Central memory CD4-positive, alpha-beta T cell (primary cell): ENCODE data around the gene MRPL33.

Experiments used
- DNase-seq: peaks from one replicate; pipeline ENCODE4 v3.0.0; 2022

Gene MRPL33

DNA sequence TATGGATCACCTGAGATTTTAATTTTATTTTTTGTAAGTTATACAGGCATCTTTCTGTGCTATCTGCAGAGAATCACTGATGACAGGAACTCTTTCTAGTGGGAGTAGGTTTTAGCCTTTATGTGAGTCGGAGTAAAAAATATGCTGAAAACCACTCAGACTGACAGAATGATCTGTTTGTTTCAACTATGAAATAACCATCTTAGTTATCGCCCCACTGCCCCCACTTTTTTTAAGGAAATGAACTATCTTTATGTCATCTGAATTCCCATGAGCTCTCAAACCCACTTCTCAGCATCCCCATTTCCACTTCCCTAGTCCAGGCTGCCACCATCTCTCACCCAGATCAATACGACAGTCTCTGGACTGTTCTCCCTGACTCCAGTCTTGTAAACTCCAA is 38.9 kb downstream of the MRPL33 start:
- DNase-seq: no peak

DNA sequence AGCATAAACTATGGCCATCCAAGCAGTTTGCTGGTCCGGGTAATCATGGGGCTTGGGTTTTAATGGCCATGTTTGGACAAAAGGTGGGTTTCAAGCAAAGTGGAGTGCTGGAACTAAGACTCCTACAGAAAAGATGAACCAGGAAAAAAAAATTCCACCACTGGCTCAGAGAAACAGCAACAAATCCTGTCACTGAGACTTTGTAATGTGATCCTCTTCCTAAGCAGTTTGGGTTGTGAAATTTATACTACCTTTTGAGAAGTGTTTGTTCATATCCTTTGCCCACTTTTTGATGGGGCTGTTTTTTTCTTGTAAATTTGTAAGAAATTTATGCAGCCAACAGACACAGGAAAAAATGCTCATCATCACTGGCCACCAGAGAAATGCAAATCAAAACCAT is 40.2 kb downstream of the MRPL33 start:
- no peak for DNase-seq

DNA sequence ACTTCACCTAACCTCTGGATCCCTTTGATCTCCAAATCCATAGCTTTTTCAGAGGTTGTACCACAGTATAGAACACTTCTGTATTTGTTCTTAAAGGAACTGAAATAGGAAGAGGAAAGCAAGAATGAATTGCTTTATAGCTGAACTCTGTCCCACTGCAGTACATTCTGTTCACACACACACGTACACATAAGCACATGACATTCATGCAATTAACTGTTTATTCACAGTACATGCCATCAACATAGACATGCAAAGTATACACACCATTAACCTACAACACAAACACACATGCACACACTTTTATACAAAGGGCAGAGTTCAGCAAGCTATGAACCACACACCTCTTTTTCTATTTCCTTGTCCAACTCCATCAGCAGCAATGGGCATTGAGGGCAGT is 43.2 kb downstream of the MRPL33 start:
- DNase-seq: no peak

DNA sequence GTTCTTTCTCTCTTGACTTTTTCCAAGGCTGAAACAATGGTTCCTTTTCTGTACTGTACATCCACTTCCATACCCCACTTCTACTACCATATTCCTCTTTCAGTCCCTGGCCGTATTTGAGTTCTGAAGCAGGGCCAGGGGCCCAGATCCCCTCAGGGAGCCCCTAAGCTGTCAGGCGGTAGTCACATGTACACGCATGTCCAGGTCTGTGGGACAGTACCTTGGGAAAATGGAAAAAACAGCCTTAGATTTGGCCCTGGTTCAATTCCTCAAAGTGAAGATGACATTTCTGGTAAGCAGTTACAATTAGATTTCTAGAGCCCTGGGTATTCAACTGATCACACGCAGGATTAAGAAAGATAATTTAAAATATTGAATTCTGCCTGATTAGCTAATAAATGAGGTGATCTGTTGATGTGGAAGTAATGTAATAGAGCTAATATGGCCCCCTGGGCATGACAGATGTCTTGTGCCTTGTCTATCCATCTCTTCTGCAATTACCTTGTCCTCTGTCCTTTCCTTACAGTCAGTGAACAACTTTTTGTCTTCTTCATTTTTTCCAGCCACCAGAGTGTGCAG is 44.4 kb downstream of the MRPL33 start:
- DNase-seq: no peak

DNA sequence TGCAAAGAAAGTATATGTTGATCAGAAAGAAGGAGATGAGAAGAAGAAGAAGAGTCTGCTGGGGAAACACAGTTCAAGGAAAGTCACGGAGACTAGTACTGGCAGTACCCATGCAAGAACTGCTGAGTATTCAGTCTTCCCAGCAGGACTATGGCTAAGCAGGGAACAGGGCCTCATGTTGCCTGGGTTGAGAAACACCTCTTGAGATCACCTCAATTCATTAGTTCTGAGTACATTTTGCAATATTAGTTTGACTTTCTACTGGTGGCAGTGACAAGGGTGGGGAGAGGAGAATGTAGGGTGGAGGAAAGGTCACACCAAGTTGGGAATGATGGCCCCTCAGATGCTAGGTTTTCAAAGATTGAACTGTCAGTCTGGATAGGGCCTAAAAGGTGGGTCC is 50.5 kb downstream of the MRPL33 start:
- no peak for DNase-seq

DNA sequence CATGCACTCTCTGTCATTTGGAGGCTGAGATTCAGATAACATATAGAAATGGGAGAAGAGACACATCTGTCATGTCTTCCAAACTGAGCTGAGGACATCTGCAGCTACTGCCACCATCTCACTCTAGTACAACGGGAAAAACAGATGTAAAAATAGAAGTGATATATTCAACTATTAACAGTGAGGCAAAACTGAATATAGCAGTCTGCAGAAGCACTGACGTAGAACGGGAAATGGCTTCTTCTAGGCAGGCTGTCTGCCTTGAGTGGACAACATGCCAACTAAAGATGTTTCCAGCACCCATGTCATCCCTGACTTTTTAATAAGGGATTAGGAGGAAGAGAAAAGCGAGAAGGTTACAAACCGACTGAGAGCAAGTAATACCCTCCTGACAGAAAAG is 51.6 kb downstream of the MRPL33 start:
- no peak for DNase-seq

DNA sequence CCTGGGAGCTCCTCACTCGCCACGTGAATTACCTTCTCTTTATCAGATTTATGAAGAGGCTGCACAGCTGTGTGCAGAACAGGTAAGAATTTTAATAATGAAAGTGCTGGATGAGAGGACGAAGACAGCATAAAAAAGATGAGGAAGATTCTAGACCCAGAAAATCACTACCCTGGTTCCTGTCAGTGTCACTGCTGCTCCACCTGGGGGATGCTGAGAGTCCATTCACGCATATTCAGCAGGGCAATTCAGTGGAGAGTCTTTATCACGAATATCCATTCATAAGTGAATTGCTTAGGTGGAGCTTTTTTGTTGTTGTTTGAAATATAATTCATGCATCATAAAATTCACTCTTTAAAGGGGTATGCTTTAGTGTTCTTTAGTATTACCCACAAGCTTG is 52.0 kb downstream of the MRPL33 start:
- DNase-seq: no peak

DNA sequence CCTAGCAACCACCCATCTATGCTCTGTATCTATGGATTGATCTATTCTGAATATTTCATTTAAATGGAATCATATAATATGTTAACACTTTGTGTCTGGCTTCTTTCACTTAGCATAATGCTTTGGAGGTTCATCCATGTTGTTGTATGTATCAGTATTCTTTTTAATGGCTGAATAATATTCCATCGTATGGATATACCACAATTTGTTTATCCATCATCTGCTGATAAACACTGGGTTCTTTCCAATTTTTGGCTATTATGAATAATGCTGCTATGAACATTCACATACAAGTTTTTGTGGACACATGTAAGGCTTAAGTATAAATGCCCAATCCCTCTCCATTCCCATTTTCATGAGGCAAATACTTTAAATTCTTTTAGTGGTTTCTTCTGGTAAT is 52.9 kb downstream of the MRPL33 start:
- no peak for DNase-seq

DNA sequence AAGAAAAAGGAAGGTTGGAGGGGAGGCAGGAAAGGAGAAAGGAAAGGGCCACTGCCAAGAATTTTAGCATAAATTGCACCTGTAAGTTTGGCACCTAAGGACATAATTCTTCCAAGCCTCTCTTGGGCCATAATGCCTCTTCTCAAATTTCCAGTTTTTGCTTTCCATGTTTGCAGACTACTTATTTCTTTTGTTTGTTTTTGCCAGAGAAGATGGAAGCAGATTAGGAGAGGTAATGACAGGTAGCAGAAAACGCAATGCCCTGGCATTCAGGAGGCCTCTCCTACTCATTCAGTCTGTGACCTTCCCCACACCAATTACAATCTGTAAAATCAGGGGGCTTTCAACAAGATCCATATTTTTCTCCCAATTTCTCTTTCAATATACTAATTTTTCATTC is 56.8 kb downstream of the MRPL33 start:
- no peak for DNase-seq
